GM19240 (cell line): ENCODE data around the gene NDUFAF3.

Experiments used
- DNase-seq: peaks from one replicate; pipeline ENCODE4 v3.0.0; 2011; ENCODE audit warnings: low spot score; ENCODE audit not compliant: insufficient read length

NDUFAF3 gene

DNA sequence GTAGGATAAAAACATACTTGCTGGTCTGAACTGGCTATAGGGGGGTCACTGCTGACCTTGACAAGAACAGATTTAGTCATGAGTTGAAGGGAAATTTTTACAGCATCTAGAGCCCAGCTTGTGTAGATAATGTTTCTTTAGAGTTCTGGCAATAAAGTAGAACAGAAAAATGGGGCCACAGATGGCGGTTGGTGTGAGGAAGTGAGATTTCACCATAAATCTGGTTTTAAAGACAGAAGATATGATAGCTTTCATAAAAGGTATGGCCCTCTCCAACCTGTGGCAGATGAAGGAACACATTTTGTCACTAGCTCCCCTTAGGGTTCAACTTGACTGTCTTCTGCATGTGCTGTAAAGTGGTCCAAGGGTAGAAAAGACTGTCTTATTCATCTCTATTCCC is 31.6 kb downstream of the NDUFAF3 start:
- no peak for DNase-seq

DNA sequence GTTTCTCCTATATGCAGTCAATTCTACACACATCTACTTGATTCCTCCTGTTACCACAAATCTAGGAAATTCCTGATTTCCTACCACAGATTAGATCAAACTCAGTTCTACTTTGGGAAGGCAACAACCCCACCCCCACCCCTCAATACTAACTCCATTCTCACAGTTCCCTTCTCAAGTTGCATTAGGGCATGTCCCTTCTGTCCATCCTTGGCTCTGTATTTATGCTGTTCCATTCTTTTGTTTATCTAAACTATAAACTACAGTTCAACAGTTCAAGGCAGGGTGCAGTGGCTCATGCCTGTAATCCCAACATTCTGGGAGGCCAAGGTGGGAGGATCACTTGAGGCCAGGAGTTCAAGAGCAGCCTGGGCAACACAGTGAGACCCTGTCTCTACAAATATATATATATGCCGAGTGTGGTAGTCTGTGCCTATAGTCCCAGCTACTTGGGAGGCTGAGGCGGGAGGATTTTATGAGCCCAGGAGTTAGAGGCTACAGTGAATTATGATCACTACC is 32.5 kb downstream of the NDUFAF3 start:
- no peak for DNase-seq

DNA sequence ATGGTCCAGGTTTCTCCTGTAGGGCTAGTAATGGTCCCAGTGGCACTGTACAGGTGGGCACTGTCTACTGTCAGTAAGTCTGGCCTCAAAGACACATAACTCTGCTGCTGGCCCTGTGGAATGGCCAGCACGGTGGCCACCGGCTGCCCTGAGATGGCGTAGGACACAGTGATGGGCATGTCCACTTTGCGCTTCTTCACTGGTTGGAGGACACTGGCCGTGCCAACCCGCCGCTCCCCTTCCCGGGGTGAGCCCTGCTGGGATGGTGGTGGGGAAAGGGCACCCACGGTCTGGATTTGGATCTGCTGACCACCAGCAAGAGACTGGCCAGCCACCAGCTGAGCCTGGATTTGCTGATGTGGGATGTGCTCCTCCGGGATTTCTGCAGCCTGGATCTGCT is 35.3 kb downstream of the NDUFAF3 start:
- no peak for DNase-seq

DNA sequence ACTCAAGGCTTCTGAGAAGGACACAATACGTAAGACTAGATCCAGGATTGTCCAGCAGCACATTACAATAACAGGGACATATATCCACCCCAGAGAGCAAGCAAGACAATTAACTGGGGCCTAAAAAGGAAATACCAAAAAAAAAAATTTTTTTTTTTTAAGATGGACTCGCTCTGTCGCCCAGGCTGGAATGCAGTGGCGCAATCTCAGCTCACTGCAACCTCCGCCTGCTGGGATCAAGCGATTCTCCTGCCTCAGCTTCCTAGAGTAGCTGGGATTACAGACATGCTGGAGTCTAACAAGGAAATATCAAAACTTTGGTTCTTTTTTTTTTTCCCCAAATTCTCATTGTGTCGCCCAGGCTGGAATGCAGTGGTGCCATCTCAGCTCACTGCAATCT is 36.1 kb downstream of the NDUFAF3 start:
- no peak for DNase-seq
